NOMO-1 treated with dmso at 0.1 percent for 144 hours (cell line): Measurements from ENCODE around the gene EPHA10.
"Not testable (repeated sequence)": the region's sequence is repeated elsewhere in the genome, so short reads cannot be mapped to it uniquely, and the experiment has no call there.

ENCODE experiments used
- DNase-seq: peaks from one replicate; lab custom pipeline; 2025; ENCODE audit not compliant: unreplicated experiment; lab: John Stamatoyannopoulos, UW

Gene EPHA10

GRCh38 chr1:37717631-37718030 lies 47.3 kb downstream of the EPHA10 start:
- no peak for DNase-seq

GRCh38 chr1:37716321-37716720 lies 48.6 kb downstream of the EPHA10 start:
- no peak for DNase-seq

GRCh38 chr1:37714689-37715088 lies 50.2 kb downstream of the EPHA10 start:
- no peak for DNase-seq

GRCh38 chr1:37714226-37714625 lies 50.7 kb downstream of the EPHA10 start:
- no peak for DNase-seq

- DNase-seq: no peak
Measured at GRCh38 chr1:37708471-37708870, 56.4 kb downstream of the EPHA10 start.

- DNase-seq: no peak
Measured at GRCh38 chr1:37705399-37705798, 59.5 kb downstream of the EPHA10 start.

- DNase-seq: no peak
Measured at GRCh38 chr1:37704966-37705365, 60.0 kb downstream of the EPHA10 start.

- DNase-seq: no peak
Measured at GRCh38 chr1:37703061-37703460, 61.9 kb downstream of the EPHA10 start.

- DNase-seq: no peak
Measured at GRCh38 chr1:37701051-37701450, 63.9 kb downstream of the EPHA10 start.

GRCh38 chr1:37699147-37699546 lies 65.8 kb downstream of the EPHA10 start:
- no peak for DNase-seq

GRCh38 chr1:37697737-37698136 lies 67.2 kb downstream of the EPHA10 start:
- no peak for DNase-seq

- DNase-seq: no peak
Measured at GRCh38 chr1:37697090-37697489, 67.8 kb downstream of the EPHA10 start.

- no peak for DNase-seq
Measured at GRCh38 chr1:37692834-37693175, 72.1 kb downstream of the EPHA10 start.

- DNase-seq: peak; percentile 99
Measured at GRCh38 chr1:37692078-37692833, 72.7 kb downstream of the EPHA10 start, which contains the start of gene CDCA8. Gene CDCA8, plus strand, starts transcription at chr1:37692516. Its CDS starts 175 bp downstream, at chr1:37692691.

GRCh38 chr1:37691497-37692077 lies 73.3 kb downstream of the EPHA10 start:
- DNase-seq: peak; percentile 61

GRCh38 chr1:37688926-37689325 lies 76.0 kb downstream of the EPHA10 start:
- DNase-seq: no peak

GRCh38 chr1:37687764-37688163 lies 77.2 kb downstream of the EPHA10 start:
- not testable (repeated sequence) for DNase-seq

- no peak for DNase-seq
Measured at GRCh38 chr1:37685722-37686121, 79.2 kb downstream of the EPHA10 start.

- DNase-seq: not testable (repeated sequence)
Measured at GRCh38 chr1:37684182-37684581, 80.7 kb downstream of the EPHA10 start.

GRCh38 chr1:37682334-37682987 lies 82.5 kb downstream of the EPHA10 start:
- peak; percentile 17 for DNase-seq

- DNase-seq: no peak
Measured at GRCh38 chr1:37680933-37681332, 84.0 kb downstream of the EPHA10 start.

GRCh38 chr1:37677808-37678207 lies 87.1 kb downstream of the EPHA10 start:
- DNase-seq: no peak
